Measurements from ENCODE around the gene EDARADD.

GRCh38 chr1:236492378-236492777 is 98.3 kb downstream of the EDARADD start:
- no peak for TF ChIP-seq CTCF (conservative IDR thresholded peaks at IDR 0.05; ENCODE audit: low read length)
- TF ChIP-seq EZH2phosphoT487 (IDR thresholded peaks at IDR 0.05; ENCODE audit: borderline replicate concordance, low read depth, low read length): no peak
